ENCODE results near the gene KIDINS220.

The KIDINS220 gene

DNA sequence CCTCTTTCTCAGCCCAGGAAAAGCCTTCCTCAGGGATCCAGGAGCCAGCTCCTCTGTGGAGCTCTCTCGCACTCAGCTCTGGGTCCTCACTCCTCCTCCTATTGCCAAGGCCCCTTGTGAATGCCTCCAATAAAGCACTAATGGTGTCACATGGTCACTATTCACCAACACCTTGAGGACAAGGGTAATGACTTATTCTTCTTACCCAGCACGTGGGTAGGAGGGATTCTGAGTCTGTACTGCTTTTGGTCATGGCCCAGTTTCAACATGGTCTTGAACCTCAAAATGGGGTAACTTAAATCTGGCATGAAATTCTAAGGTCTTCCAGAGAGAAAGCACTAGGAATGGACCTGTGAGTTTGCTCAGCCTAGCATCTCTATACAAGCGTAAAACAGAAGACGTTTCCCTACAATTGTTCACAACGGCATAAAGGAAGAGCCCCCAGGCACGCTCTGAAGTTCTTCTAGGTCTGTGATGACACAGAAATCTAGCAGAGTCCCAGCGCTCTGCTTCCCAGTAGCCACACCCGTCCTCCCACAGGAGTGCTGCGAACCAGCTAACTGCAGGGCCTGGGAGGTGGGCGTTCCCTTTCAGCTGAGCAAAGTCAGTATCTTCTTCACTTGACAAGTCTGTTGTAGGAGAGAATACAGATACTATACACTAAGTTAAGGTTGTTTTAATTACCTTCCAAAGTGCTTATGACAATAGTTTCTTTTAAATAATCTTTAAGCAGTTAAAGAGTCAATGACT lies 14.6 kb upstream of the KIDINS220 start:
- DNase-seq (ENCODE audit: low read depth) = no peak

- no peak for DNase-seq (ENCODE audit: low read depth)
Observed at GRCh38 chr2:8850845-8851487, 13.6 kb upstream of the KIDINS220 start.

DNA sequence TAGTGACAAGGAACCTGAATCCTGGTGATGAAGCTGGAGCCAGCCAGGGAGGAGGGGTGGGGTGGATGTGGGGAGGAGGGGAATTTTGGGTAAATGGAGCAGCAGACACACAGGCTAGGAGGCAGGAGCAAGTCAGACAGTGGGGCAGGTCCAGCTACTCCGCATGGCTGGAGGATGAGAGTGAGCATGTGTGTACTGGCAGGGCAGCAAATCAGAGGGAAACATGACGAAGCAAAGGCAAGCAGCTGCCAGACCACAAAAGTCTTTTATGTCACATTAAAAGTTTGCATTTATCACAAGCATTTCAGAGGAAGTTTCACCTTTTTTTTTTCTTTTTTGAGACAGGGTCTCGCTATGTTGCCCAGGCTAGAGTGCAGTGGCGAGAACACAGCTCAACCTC lies 11.9 kb upstream of the KIDINS220 start:
- no peak for DNase-seq (ENCODE audit: low read depth)

- DNase-seq (ENCODE audit: low read depth) = no peak
Observed at GRCh38 chr2:8848328-8849100, 11.1 kb upstream of the KIDINS220 start.

DNA sequence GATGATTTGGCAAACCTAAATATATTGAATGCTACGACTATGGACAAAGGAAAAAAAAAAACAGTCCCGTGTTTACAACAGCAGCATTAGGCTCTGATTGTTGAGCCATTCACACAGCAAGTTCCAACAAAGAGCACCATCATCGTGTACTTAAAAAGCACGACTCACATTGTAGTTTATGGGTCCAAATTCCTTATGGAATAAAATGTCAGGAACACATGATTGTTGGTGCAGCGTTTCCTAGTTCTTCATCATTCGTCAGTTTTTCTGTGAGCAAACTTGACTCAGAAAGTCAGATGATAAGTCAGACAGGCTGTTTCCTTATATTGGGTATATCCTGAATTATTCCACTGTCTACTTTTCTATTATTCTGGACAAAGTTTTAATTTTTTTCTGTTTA lies 10.0 kb upstream of the KIDINS220 start:
- DNase-seq (ENCODE audit: low read depth) = no peak

DNA sequence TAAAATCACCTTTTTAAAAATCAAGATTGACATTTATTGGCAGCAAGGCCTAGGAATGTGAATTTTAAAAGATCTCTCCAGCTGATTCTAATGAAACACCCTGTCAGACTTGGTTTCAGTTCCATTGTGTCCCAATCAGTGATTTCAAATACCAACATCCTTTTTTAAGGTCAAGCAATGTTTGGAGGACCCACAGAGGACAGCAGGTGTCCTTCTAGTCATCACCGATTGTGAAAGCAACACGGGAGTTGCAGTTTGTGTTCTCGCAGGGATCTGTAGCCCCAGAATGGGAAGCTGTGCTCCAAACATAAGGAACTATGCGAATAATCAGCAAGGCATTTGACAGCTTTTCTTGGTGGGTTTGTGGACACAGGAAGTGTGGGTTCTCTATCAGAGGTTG lies 4.5 kb upstream of the KIDINS220 start:
- no peak for DNase-seq (ENCODE audit: low read depth)

GRCh38 chr2:8840475-8841091 lies 3.2 kb upstream of the KIDINS220 start:
- DNase-seq (ENCODE audit: low read depth) = no peak

DNA sequence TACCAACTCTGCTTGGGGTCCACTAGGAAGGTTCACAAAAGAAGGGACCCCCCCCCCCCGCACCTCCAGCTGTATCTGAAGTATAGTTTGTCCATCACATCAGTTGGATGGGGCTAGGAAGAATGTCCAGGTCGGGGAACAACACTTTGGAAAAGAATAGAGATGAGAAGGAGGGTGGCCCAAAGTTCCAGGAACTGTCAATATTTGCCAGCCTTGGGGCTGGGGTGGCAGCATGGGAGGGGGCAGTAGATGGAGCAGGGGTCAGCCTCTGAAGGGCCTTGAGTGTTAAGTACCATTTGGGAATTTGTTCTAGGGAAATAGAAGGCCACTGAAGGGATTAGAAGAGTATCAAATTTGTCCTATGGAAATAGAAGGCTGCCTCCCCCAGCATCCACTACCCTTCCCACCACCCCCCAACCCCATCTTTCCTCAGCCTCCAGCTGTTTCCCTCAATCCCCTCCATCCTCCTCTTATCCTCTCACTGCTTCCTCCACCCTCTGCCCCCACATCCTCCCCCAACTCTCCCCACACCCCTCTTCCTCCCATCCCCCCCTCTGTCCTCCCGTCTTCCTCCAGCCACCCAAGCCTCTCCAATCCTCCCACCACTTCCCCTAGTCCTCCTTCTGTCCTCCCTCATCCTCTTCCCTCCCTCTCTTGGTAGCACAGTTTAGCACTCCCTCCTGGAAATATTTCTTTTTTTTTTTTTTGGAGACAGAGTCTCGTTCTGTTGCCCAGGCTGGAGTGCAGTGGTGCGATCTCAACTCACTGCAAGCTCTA lies 2.0 kb upstream of the KIDINS220 start:
- DNase-seq (ENCODE audit: low read depth) = no peak

DNA sequence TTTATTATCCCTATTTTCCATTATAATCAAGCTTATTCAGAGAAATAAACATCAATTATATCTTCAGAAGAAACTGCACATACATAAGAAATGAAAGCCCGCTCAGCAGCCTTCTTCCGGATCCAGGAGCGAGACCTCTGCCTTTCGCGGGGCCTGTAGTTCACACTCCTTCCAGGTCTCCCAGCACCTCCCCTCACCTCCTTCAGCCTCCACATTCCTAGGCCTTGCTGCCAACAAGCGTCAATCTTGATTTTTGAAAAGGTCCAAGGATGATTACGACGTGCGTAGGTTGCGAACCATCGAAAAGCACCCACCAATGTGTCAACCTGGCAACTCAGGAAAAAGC lies 355 bp upstream of the KIDINS220 start:
- DNase-seq (ENCODE audit: low read depth) = no peak

DNA sequence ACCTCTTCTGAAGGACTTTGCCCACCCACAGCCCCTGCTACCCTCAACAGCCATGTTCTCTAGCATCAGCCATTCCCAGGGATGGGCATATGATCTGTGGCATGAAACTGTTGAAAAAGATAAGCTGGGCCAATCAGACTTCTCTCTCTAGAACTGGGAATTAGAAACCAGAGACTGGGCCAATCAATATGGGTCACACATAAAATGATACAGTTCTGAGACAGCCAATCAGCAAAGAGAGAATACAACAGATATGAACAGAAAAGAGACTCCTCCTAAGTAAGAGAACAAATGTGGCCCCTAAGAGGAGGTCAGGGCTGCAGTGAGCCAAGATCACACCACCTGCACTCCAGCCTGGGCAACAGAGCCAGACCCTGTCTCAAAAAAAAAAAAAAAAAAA lies 2.1 kb downstream of the KIDINS220 start:
- DNase-seq (ENCODE audit: low read depth) = no peak

DNA sequence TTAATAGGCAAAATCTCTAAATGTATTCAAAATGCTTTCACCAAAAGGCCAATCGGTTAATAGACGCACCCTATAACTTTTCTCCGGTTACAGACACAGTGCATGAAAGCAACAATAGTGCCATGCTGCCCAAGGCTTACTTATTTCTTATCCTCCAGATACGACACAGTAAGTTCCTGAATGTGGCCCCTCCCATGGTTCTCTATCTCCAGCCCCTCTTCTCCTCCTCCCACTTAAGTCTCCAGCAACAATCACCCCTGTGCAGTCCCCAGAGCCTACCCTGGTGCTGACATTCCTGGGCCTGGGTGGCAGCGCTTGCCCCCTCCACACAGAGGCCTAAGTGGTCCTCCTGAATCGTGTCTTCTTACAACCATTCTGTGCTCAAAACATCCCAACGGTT lies 3.6 kb downstream of the KIDINS220 start:
- DNase-seq (ENCODE audit: low read depth) = no peak

GRCh38 chr2:8831516-8831915 lies 5.9 kb downstream of the KIDINS220 start:
- DNase-seq (ENCODE audit: low read depth) = no peak

- no peak for DNase-seq (ENCODE audit: low read depth)
Observed at GRCh38 chr2:8827729-8828128, 9.7 kb downstream of the KIDINS220 start.

DNA sequence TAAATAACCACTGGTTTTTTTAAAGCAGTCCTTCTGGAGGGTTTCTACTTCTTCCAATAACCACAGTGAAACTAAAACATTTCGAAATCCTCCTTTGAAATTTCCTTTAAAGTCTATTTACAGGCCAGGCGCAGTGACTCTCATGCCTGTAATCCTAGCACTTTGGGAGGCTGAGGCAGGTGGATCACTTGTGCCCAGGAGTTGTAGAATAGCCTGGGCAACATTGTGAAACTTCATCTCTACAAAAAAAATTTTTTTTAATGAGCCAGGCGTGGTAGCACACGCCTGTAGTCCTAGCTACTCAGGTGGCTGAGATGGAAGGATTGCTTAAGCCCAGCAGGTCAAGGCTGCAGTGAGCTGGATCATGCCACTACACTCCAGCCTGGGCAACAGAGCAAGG lies 15.2 kb downstream of the KIDINS220 start:
- DNase-seq (ENCODE audit: low read depth) = no peak

DNA sequence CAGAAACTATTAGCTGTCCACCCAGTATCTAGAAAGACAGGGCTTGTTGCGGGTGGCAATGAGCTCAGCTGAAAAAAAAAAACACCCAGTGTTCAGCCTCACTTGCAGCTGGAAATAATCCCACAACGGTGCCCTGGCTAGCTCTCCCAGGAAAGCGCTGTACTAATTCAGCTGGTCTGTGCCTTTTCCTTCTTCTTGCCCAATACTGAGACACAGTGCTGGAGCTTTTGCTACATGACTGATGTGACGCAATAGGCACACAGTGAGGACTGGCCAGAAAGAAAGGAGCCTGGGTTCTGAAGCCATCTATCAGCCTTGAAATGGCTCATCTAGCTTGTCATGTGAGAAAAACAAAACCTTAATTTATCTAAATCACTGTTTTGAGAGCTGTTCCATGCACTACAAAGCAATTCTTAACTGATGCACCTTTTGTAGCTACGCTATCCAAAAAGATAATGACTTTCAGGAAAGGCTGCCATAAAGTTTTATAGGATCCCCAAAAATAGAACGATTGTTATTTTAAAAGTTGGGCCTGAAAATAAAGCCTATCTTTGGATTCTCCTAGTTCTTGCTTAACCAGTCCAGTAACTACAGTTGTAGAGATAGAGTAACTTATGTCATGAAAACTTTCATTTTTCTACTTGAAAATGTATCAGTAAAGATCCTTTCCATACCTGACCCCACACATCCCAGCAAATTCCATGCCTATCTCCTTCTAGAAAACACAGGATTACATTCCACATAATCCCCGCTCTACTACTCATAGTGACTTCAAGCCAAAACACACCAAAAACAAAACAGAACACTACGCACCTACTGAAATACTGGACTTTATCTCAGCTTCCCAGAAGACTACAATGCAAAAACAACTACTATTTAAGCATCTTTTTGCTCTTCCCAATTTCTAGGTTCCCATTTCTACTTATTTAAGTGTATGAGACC lies 15.9 kb downstream of the KIDINS220 start:
- DNase-seq (ENCODE audit: low read depth) = no peak

DNA sequence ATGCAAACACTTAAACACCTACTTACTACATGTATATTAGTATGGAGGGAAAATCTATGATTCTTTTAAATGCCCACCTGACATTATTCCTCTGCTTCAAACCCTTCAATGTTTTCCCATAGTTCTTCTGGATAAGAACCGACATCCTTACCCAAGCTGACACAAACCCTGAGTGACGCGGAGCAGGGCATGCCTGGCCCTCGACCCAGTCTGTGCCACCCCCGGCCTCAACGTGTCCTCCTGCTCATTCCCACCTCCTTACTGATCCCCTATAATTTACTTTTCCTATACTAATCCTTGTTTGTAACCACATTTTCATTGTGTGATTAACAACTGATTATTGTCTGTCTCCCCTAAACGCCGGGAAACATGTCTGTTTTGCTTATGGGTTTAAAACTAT lies 17.5 kb downstream of the KIDINS220 start:
- DNase-seq (ENCODE audit: low read depth) = no peak

DNA sequence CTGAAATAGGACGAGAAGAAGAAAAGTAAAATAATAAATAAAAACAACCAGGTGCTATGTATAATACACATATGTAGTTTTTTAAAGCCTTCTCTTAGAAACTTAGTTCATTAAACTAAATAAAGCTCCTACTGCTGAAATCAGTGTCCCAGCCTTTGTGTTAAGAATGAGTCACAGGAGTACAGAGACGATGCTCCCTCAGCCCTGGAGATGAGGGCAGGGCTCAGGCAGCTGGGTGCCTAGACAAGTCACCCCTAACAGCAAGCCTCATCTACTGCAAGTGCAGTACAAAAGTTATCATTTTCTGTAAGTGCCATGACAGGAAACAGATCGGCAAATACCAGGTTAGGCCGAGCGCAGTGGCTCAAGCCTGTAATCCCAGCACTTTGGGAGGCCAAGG lies 18.2 kb downstream of the KIDINS220 start:
- no peak for DNase-seq (ENCODE audit: low read depth)

GRCh38 chr2:8817221-8817620 lies 20.2 kb downstream of the KIDINS220 start:
- no peak for DNase-seq (ENCODE audit: low read depth)

DNA sequence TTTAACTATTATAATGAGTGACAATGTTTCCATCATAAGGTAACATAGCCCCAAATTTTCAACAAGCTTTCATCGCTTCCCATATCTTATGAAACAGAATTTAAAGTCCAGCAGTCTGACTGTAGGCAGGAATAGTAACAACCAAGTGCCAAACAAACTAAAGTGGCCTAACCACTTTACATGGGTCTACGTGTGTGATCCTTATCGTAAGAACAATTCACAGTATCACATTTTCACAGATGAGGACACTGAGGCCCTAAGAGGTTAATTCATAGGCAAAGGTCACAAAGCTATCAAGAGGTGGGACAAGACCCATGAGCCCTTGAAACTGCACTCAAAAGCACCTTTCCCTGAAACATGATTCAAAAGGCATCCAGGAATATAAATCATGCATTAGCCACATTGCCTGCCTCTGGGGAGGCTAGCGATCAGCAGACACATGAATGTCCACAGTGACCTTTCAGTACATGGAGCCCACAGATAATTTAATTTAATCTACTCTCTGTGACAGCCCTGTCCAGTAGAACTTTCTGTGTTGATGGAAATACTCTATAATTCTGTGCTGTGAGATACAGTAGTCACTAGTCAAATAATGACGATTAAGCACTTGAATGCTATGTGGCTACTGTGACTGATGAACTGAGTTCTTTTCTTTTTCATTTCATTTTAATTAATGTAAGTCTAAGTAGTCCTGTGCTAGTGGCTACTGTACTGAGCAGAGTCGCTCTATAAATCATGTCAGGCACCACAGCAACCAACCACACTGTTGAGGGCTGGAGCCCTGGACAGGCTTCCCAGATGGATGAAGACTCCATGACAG lies 30.3 kb downstream of the KIDINS220 start:
- no peak for DNase-seq (ENCODE audit: low read depth)
